Measurements from ENCODE around the gene KMO.

The KMO gene

GRCh38 chr1:241638909-241639622 is 106.9 kb downstream of the KMO start:
- peaks cover 0 to 6% (median 0%) of the 10 kb centered on the region in 5 experiments for H3K9me3 ChIP-seq (ENCODE audit: control extremely low read depth in 1 of 5, control insufficient read depth in 4 of 5, insufficient read depth in 2 of 5, low read depth in 1 of 5, low read length in 4 of 5)
- ChIA-PET POLR2A (no interaction called here), CTCF (no interaction called here)
- peak overlapping the region in 1 of 2 experiments; percentile 84 for H3K27ac ChIP-seq (ENCODE audit: insufficient read depth in 1 of 2, low read depth in 1 of 2, low read length in 2 of 2, poor library complexity in 1 of 2, severe bottlenecking in 2 of 2)
- H3K4me1 ChIP-seq (ENCODE audit: control extremely low read depth in 1 of 4, control insufficient read depth in 4 of 4, insufficient read depth in 4 of 4, low read length in 3 of 4) = peaks cover 8 to 31% (median 19%) of the 10 kb centered on the region in 4 experiments
- peaks cover 5 to 18% (median 13%) of the 10 kb centered on the region in 4 experiments for H3K36me3 ChIP-seq (ENCODE audit: control insufficient read depth in 4 of 4, insufficient read depth in 4 of 4, low read length in 3 of 4)
- H3K27me3 ChIP-seq (replicated peaks in 2 of 5; ENCODE audit: control insufficient read depth in 4 of 5, insufficient read depth in 5 of 5, low read length in 4 of 5) = no peaks in the 10 kb centered on the region
- H3K4me3 ChIP-seq (ENCODE audit: control insufficient read depth in 1 of 7, extremely low read depth in 1 of 7, insufficient read depth in 4 of 7, low read depth in 2 of 7, low read length in 6 of 7) = peak overlapping the region in 6 of 7 experiments; percentile 88 to 99 (median 94)
- WGBS (ENCODE audit: insufficient coverage) = 6% methylated on average over 9 of the region's 11 CpGs
- DNase-seq = peak in 2 of 3 donors; percentile 32 to 46

DNA sequence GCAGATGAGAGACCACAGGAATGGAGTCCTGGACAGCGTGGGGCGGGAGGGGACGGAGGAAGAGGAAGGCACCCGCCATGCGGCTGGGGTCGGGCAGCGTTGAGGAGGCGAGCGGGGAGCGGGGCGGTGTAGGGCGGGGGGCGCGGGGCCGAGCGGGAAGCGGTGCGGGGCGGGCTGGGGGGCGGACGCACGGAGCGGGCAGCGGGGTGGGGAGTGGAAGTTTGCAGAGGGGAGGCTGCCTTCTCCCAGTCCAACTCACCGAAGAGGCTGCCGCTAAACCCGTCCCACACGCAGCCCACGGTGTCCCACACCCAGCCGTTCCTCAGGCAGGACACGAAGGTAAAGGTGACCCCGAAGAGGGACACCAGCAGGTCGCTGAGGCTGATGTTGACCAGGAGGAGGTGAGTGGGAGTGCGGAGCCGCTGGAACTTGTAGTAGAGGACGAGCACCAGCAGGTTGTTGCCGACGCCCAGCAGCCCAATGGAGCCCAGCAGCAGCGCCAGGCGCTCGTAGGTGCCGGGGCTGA is 107.5 kb downstream of the KMO start:
- H3K9me3 ChIP-seq (ENCODE audit: control extremely low read depth in 1 of 5, control insufficient read depth in 4 of 5, insufficient read depth in 2 of 5, low read depth in 1 of 5, low read length in 4 of 5) = peaks cover 0 to 6% (median 0%) of the 10 kb centered on the region in 5 experiments
- peak overlapping the region; percentile 55 to 99 (median 94) for H3K4me3 ChIP-seq (ENCODE audit: control insufficient read depth in 1 of 7, extremely low read depth in 1 of 7, insufficient read depth in 4 of 7, low read depth in 2 of 7, low read length in 6 of 7)
- no peak for DNase-seq
- no peaks in the 10 kb centered on the region for H3K27me3 ChIP-seq (replicated peaks in 2 of 5; ENCODE audit: control insufficient read depth in 4 of 5, insufficient read depth in 5 of 5, low read length in 4 of 5)
- ChIA-PET POLR2A (no interaction called here), CTCF (no interaction called here)
- H3K36me3 ChIP-seq (ENCODE audit: control insufficient read depth in 4 of 4, insufficient read depth in 4 of 4, low read length in 3 of 4) = peaks cover 2 to 12% (median 9%) of the 10 kb centered on the region in 4 experiments
- 0% methylated on average over 12 of the region's 42 CpGs for WGBS (ENCODE audit: insufficient coverage)
- H3K27ac ChIP-seq (ENCODE audit: insufficient read depth in 1 of 2, low read depth in 1 of 2, low read length in 2 of 2, poor library complexity in 1 of 2, severe bottlenecking in 2 of 2) = peak overlapping the region; percentile 37 to 84
- H3K4me1 ChIP-seq (ENCODE audit: control extremely low read depth in 1 of 4, control insufficient read depth in 4 of 4, insufficient read depth in 4 of 4, low read length in 3 of 4) = peaks cover 8 to 31% (median 19%) of the 10 kb centered on the region in 4 experiments

DNA sequence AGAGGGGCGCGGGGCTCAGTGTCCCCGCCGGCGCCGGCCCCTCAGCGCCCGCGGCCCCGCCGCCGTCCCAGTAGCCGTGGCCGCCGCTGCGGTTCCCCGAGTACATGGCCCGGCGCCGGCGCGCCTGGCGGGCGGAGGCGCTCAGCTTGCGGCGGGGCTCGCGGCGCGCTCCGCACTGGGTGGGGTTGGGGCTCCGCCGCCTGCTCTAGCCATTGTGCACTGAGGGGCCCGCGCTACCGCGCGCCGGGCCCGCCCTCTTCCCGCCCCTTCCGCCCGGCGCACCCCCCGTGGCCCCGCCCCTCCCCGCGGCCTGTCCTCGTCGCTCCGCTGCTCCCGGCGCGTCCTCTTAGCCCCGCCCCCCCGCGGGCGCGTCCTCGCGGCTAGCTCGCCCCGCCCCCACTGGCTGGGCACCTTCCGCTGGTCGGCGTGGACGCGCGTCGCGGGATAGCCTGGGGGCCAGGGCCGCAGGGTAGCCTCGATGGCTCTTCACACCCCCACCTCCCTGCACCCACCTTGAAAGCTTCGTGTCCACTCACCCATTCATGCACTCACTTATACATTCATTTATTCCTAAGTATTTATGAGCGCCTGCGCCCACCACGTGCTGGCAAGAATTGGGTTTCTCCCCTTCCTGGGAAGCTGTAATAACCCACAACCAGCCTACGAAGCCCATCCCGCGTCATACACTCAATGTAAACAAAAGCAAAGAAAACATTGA is 108.1 kb downstream of the KMO start, which contains the start of the genes CHML and OPN3:
TSS of gene CHML (minus strand) at position 221 of the 718 bp plus-strand sequence. CDS start 4,603 bp downstream, outside the sequence.
TSS of gene OPN3 (minus strand) at position 221 of the 718 bp plus-strand sequence. CDS start at position 106, 115 bp downstream.
- Histone ChIP-seq H3K4me1 (ENCODE audit: control extremely low read depth in 1 of 4, control insufficient read depth in 4 of 4, insufficient read depth in 4 of 4, low read length in 3 of 4) (peaks cover 8 to 31% (median 19%) of the 10 kb centered on the region in 4 experiments), H3K36me3 (ENCODE audit: control insufficient read depth in 4 of 4, insufficient read depth in 4 of 4, low read length in 3 of 4) (peaks cover 2 to 5% (median 4%) of the 10 kb centered on the region in 4 experiments), H3K4me3 (ENCODE audit: control insufficient read depth in 1 of 7, extremely low read depth in 1 of 7, insufficient read depth in 4 of 7, low read depth in 2 of 7, low read length in 6 of 7) (peak within 1 kb of the TSS; percentile 55 to 99 (median 94)), H3K27ac (ENCODE audit: insufficient read depth in 1 of 2, low read depth in 1 of 2, low read length in 2 of 2, poor library complexity in 1 of 2, severe bottlenecking in 2 of 2) (peak within 1 kb of the TSS; percentile 37 to 84), H3K9me3 (ENCODE audit: control extremely low read depth in 1 of 5, control insufficient read depth in 4 of 5, insufficient read depth in 2 of 5, low read depth in 1 of 5, low read length in 4 of 5) (peaks cover 0 to 6% (median 0%) of the 10 kb centered on the region in 5 experiments), H3K27me3 (replicated peaks in 2 of 5; ENCODE audit: control insufficient read depth in 4 of 5, insufficient read depth in 5 of 5, low read length in 4 of 5) (no peaks in the 10 kb centered on the region)
- POLR2A ChIA-PET = no interaction called here
- WGBS (ENCODE audit: insufficient coverage) = 10% methylated on average over 50 of the region's 81 CpGs
- CTCF ChIA-PET = interaction anchor here (0.6 kb wide), 1 partner anchor 30 kb away, joined by 4 read pairs; no protein-coding TSS in a partner anchor
- DNase-seq = peak; percentile 86 to 90 (median 90)

DNA sequence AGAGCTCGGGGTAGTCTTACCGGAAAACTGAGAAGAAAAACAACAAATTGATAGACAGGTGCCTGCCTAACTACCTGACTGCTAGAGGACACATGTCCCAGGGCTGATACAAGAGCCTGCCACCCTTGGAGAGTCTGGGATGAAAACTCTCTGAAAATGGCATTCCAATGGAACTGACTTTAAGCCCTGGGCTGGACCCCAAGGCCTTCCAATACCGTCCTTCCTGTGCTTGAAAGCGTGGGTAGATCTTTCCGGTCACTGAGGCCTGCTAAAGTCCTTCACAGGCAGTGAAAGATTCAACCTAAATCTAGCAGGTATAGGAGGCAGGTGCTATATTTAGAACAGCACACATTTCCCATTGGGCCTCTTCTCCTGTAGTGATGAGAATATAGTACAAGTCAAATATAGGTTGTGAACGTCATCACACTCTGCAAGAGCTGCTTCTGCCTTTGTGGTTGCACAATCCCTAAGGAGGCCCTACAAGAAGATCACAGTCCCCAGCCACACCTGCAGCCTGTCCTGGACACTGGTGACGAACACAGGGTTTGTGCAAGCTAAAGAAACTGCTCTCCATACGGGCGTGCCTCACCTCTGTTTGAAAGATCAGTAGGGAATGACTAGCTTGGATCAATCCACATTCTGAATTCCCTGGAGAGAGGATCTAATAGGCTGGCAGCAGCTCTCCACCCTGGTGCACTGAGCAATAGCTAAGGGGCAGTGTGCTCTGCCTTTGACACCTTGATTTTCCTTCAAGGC is 108.9 kb downstream of the KMO start:
- CTCF ChIA-PET = interaction anchor here (0.6 to 0.9 kb wide), 2 partner anchors 30 to 194 kb away, joined by 3 to 4 read pairs; no protein-coding TSS in a partner anchor
- WGBS (ENCODE audit: insufficient coverage) = 100% methylated on average over 8 of the region's 9 CpGs
- Histone ChIP-seq H3K27me3 (replicated peaks in 2 of 5; ENCODE audit: control insufficient read depth in 4 of 5, insufficient read depth in 5 of 5, low read length in 4 of 5) (no peaks in the 10 kb centered on the region), H3K4me1 (ENCODE audit: control extremely low read depth in 1 of 4, control insufficient read depth in 4 of 4, insufficient read depth in 4 of 4, low read length in 3 of 4) (peaks cover 8 to 31% (median 19%) of the 10 kb centered on the region in 4 experiments), H3K27ac (ENCODE audit: insufficient read depth in 1 of 2, low read depth in 1 of 2, low read length in 2 of 2, poor library complexity in 1 of 2, severe bottlenecking in 2 of 2) (peak overlapping the region in 1 of 2 experiments; percentile 56), H3K9me3 (ENCODE audit: control extremely low read depth in 1 of 5, control insufficient read depth in 4 of 5, insufficient read depth in 2 of 5, low read depth in 1 of 5, low read length in 4 of 5) (peaks cover 0 to 6% (median 0%) of the 10 kb centered on the region in 5 experiments), H3K36me3 (ENCODE audit: control insufficient read depth in 4 of 4, insufficient read depth in 4 of 4, low read length in 3 of 4) (no peaks in the 10 kb centered on the region), H3K4me3 (ENCODE audit: control insufficient read depth in 1 of 7, extremely low read depth in 1 of 7, insufficient read depth in 4 of 7, low read depth in 2 of 7, low read length in 6 of 7) (peak overlapping the region; percentile 8 to 94 (median 60))
- peak in 1 of 3 donors; percentile 10 for DNase-seq
- POLR2A ChIA-PET = no interaction called here

GRCh38 chr1:241641773-241642592 is 109.8 kb downstream of the KMO start:
- no peaks in the 10 kb centered on the region for H3K27me3 ChIP-seq (replicated peaks in 2 of 5; ENCODE audit: control insufficient read depth in 4 of 5, insufficient read depth in 5 of 5, low read length in 4 of 5)
- H3K36me3 ChIP-seq (ENCODE audit: control insufficient read depth in 4 of 4, insufficient read depth in 4 of 4, low read length in 3 of 4) = no peaks in the 10 kb centered on the region
- ChIA-PET POLR2A (no interaction called here), CTCF (interaction anchor here (0.9 to 1.6 kb wide), 2 partner anchors 12 to 193 kb away, joined by 3 to 4 read pairs; no protein-coding TSS in a partner anchor)
- WGBS (ENCODE audit: insufficient coverage) = 98% methylated on average over 7 of the region's 12 CpGs
- DNase-seq = no peak
- peaks cover 8 to 28% (median 18%) of the 10 kb centered on the region in 4 experiments for H3K4me1 ChIP-seq (ENCODE audit: control extremely low read depth in 1 of 4, control insufficient read depth in 4 of 4, insufficient read depth in 4 of 4, low read length in 3 of 4)
- H3K9me3 ChIP-seq (ENCODE audit: control extremely low read depth in 1 of 5, control insufficient read depth in 4 of 5, insufficient read depth in 2 of 5, low read depth in 1 of 5, low read length in 4 of 5) = peaks cover 0 to 6% (median 0%) of the 10 kb centered on the region in 5 experiments
- no peak overlapping the region for H3K27ac ChIP-seq (ENCODE audit: insufficient read depth in 1 of 2, low read depth in 1 of 2, low read length in 2 of 2, poor library complexity in 1 of 2, severe bottlenecking in 2 of 2)
- H3K4me3 ChIP-seq (ENCODE audit: control insufficient read depth in 1 of 7, extremely low read depth in 1 of 7, insufficient read depth in 4 of 7, low read depth in 2 of 7, low read length in 6 of 7) = no peak overlapping the region

GRCh38 chr1:241642593-241642944 is 110.4 kb downstream of the KMO start:
- no peak for DNase-seq
- Histone ChIP-seq H3K27ac (ENCODE audit: insufficient read depth in 1 of 2, low read depth in 1 of 2, low read length in 2 of 2, poor library complexity in 1 of 2, severe bottlenecking in 2 of 2) (no peak overlapping the region), H3K4me3 (ENCODE audit: control insufficient read depth in 1 of 7, extremely low read depth in 1 of 7, insufficient read depth in 4 of 7, low read depth in 2 of 7, low read length in 6 of 7) (no peak overlapping the region), H3K4me1 (ENCODE audit: control extremely low read depth in 1 of 4, control insufficient read depth in 4 of 4, insufficient read depth in 4 of 4, low read length in 3 of 4) (peaks cover 2 to 23% (median 13%) of the 10 kb centered on the region in 4 experiments), H3K9me3 (ENCODE audit: control extremely low read depth in 1 of 5, control insufficient read depth in 4 of 5, insufficient read depth in 2 of 5, low read depth in 1 of 5, low read length in 4 of 5) (peaks cover 0 to 6% (median 0%) of the 10 kb centered on the region in 5 experiments), H3K27me3 (replicated peaks in 2 of 5; ENCODE audit: control insufficient read depth in 4 of 5, insufficient read depth in 5 of 5, low read length in 4 of 5) (no peaks in the 10 kb centered on the region), H3K36me3 (ENCODE audit: control insufficient read depth in 4 of 4, insufficient read depth in 4 of 4, low read length in 3 of 4) (no peaks in the 10 kb centered on the region)
- 100% methylated on average over 1 of the region's 1 CpG for WGBS (ENCODE audit: insufficient coverage)
- POLR2A ChIA-PET = no interaction called here
- CTCF ChIA-PET = interaction anchor here (1.6 kb wide), 1 partner anchor 11 kb away, joined by 4 read pairs; no protein-coding TSS in a partner anchor
